Peyer's patch (tissue), 4 donors: ENCODE data around the gene COL5A2.

Experiments used
- POLR2A ChIP-seq, 2 donors: fragments of 450-650 bp; IDR thresholded peaks; one replicate each; pipeline ENCODE4 v1.5.1; 2017; ENCODE audit warnings: antibody characterized with exemption in 2 of 2, mild to moderate bottlenecking in 2 of 2, moderate library complexity in 2 of 2
- TF ChIP-seq, protein P1 (sequence below), 6 experiments: fragments of 450-650 bp in 4 of 6; fragments of 200-600 bp in 2 of 6; sonication (generic) in 1 of 6; IDR thresholded peaks; one replicate each; pipeline ENCODE4 v1.5.1; 2017 to 2019; ENCODE audit warnings: antibody characterized with exemption in 6 of 6, mild to moderate bottlenecking in 3 of 6, moderate library complexity in 1 of 6

- TF ChIP-seq, protein P1, sequence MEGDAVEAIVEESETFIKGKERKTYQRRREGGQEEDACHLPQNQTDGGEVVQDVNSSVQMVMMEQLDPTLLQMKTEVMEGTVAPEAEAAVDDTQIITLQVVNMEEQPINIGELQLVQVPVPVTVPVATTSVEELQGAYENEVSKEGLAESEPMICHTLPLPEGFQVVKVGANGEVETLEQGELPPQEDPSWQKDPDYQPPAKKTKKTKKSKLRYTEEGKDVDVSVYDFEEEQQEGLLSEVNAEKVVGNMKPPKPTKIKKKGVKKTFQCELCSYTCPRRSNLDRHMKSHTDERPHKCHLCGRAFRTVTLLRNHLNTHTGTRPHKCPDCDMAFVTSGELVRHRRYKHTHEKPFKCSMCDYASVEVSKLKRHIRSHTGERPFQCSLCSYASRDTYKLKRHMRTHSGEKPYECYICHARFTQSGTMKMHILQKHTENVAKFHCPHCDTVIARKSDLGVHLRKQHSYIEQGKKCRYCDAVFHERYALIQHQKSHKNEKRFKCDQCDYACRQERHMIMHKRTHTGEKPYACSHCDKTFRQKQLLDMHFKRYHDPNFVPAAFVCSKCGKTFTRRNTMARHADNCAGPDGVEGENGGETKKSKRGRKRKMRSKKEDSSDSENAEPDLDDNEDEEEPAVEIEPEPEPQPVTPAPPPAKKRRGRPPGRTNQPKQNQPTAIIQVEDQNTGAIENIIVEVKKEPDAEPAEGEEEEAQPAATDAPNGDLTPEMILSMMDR (IDR thresholded peaks at IDR 0.05), result no peak
- TF ChIP-seq POLR2A (IDR thresholded peaks at IDR 0.05), result no peak
These were observed 27.1 kb downstream of the COL5A2 start for GRCh38 chr2:189152483-189152882.
